CD14-positive monocyte (primary cell): ENCODE data around the gene LACC1. TPM values are rescaled to one million over a fixed set of nuclear protein-coding genes. Genes with fewer than 3 reads are reported as not detected.

Source experiments
- DNase-seq, 3 donors: peaks; one replicate each; pipeline ENCODE4 v3.0.0-alpha.2; 2011 to 2022
- H2AFZ ChIP-seq: 2 replicates; pipeline ENCODE4 v1.6.0; 2012; ENCODE audit warnings: mild to moderate bottlenecking, low read depth, low read length, inconsistent platforms; ENCODE audit not compliant: insufficient read depth, poor library complexity, severe bottlenecking
- H3K27ac ChIP-seq, 2 donors: 1 replicate in 1 of 2; 2 replicates in 1 of 2; pipeline ENCODE4 v1.5.1; 2012 to 2013; ENCODE audit warnings: low read length in 2 of 2, control low read depth in 1 of 2, inconsistent platforms in 1 of 2, low read depth in 1 of 2, mild to moderate bottlenecking in 1 of 2
- H3K27me3 ChIP-seq, 2 donors: one replicate each; pipeline versions ENCODE4 v1.6.0 to v1.6.1; 2011 to 2013; ENCODE audit warnings: low read length in 2 of 2; ENCODE audit not compliant: control insufficient read depth in 2 of 2, insufficient read depth in 2 of 2
- H3K36me3 ChIP-seq, 2 donors: replicated peaks in 1 of 2; 1 replicate in 1 of 2; 2 replicates in 1 of 2; pipeline versions ENCODE4 v1.5.1 to v1.6.1; 2012 to 2013; ENCODE audit warnings: low read length in 2 of 2, control low read depth in 1 of 2, inconsistent platforms in 1 of 2, mild to moderate bottlenecking in 1 of 2; ENCODE audit not compliant: insufficient read depth in 2 of 2, control insufficient read depth in 1 of 2
- H3K4me1 ChIP-seq, 2 donors: 1 replicate in 1 of 2; 2 replicates in 1 of 2; pipeline versions ENCODE4 v1.5.1 to v1.6.1; 2012 to 2013; ENCODE audit warnings: low read length in 2 of 2, control low read depth in 1 of 2, inconsistent platforms in 1 of 2, mild to moderate bottlenecking in 1 of 2, moderate library complexity in 1 of 2; ENCODE audit not compliant: insufficient read depth in 2 of 2, control insufficient read depth in 1 of 2
- H3K4me2 ChIP-seq: replicated peaks from 2 replicates; pipeline ENCODE3; 2012; ENCODE audit warnings: low read length, moderate library complexity, mild to moderate bottlenecking; ENCODE audit not compliant: poor library complexity, severe bottlenecking; ENCODE audit errors: extremely low read depth
- H3K4me3 ChIP-seq, 3 experiments: fragments of 200-600 bp in 1 of 3; sonication (generic) in 1 of 3; replicated peaks in 1 of 3; 1 replicate in 2 of 3; 2 replicates in 1 of 3; pipeline ENCODE4 v1.5.1; 2011 to 2013; ENCODE audit warnings: low read length in 3 of 3, mild to moderate bottlenecking in 3 of 3, control low read depth in 2 of 3, low read depth in 2 of 3, inconsistent platforms in 1 of 3, moderate library complexity in 1 of 3
- H3K79me2 ChIP-seq: 2 replicates; pipeline ENCODE4 v1.6.0; 2012; ENCODE audit warnings: mild to moderate bottlenecking, control low read depth, inconsistent platforms, low read length, moderate library complexity; ENCODE audit not compliant: insufficient read depth
- H3K9ac ChIP-seq: 2 replicates; pipeline ENCODE4 v1.6.0; 2017; ENCODE audit warnings: low read length, mild to moderate bottlenecking; ENCODE audit not compliant: insufficient read depth, poor library complexity, severe bottlenecking
- H3K9me3 ChIP-seq, 2 donors: replicated peaks in 1 of 2; 1 replicate in 1 of 2; 2 replicates in 1 of 2; pipeline versions ENCODE4 v1.5.1 to v1.6.1; 2012 to 2013; ENCODE audit warnings: low read length in 2 of 2, control low read depth in 1 of 2; ENCODE audit not compliant: control insufficient read depth in 1 of 2, insufficient read depth in 1 of 2
- H4K20me1 ChIP-seq: 2 replicates; pipeline ENCODE4 v1.6.0; 2012; ENCODE audit warnings: mild to moderate bottlenecking, low read length, control low read depth, moderate library complexity; ENCODE audit not compliant: insufficient read depth
- H3K27ac Mint-ChIP-seq, 7 donors: one replicate each; pipeline ENCODE4 v1.8.0; 2020; ENCODE audit warnings: mild to moderate bottlenecking in 7 of 7, mixed read lengths in 7 of 7, moderate library complexity in 6 of 7, inconsistent platforms in 2 of 7
- H3K27me3 Mint-ChIP-seq, 3 donors: one replicate each; pipeline ENCODE4 v1.8.0; 2021 to 2022; ENCODE audit warnings: low read depth in 3 of 3, mild to moderate bottlenecking in 3 of 3, mixed read lengths in 3 of 3, moderate library complexity in 3 of 3, inconsistent platforms in 1 of 3
- H3K36me3 Mint-ChIP-seq, 2 donors: one replicate each; pipeline ENCODE4 v1.8.0; 2020; ENCODE audit warnings: mixed read lengths in 2 of 2, inconsistent platforms in 1 of 2, mild to moderate bottlenecking in 1 of 2
- H3K4me1 Mint-ChIP-seq: one replicate; pipeline ENCODE4 v1.8.0; 2020; ENCODE audit warnings: mild to moderate bottlenecking, mixed read lengths
- H3K4me3 Mint-ChIP-seq, 2 donors: one replicate each; pipeline ENCODE4 v1.8.0; 2020; ENCODE audit warnings: mild to moderate bottlenecking in 2 of 2, mixed read lengths in 2 of 2, moderate library complexity in 1 of 2
- H3K9me3 Mint-ChIP-seq, 7 donors: one replicate each; pipeline ENCODE4 v1.8.0; 2020 to 2022; ENCODE audit warnings: mixed read lengths in 7 of 7, mild to moderate bottlenecking in 6 of 7, moderate library complexity in 6 of 7, inconsistent platforms in 2 of 7
- CTCF ChIP-seq: fragments of 200-600 bp; IDR thresholded peaks from one replicate; pipeline ENCODE4 v1.8.0; 2022; ENCODE audit warnings: antibody characterized with exemption, mild to moderate bottlenecking
- WGBS: methylation state at CpG from one replicate; pipeline ENCODE4 v1.1.5; 2013; ENCODE audit warnings: missing lambda C conversion rate; ENCODE audit not compliant: insufficient coverage; 5-methylcytosine and 5-hydroxymethylcytosine counted together
- intact Hi-C, 2 donors: fragments of 100-400 bp; cut with micrococcal nuclease; formaldehyde crosslinking; loops; one replicate each; pipeline versions ENCODE4 v1.15.0 to v1.15.1; 2023
- polyA plus RNA-seq, 3 donors: library from polyadenylated mRNA; depleted of rRNA in 1 of 3; unstranded in 2 of 3; stranded (reverse) in 1 of 3; fragments of 300-500 nt in 2 of 3; fragments of >200 nt in 1 of 3; fragmentation: Illumina TruSeq in 2 of 3; gene quantifications; 1 replicate in 2 of 3; 2 replicates in 1 of 3; pipeline ENCODE4 v1.2.3, GENCODE V29; 2012 to 2021

The LACC1 gene
- polyA plus RNA-seq, 3 donors = 2.6 to 7.7 (median 5.9) TPM

GRCh38 chr13:43915451-43915850, 35.7 kb downstream of the LACC1 start:
- H3K4me3 ChIP-seq = no peak overlapping the region
- Mint-ChIP-seq H3K36me3 (peaks cover 0 to 6% of the 10 kb centered on the region in 2 donors), H3K4me3 (peak overlapping the region in 1 of 2 donors; percentile 67), H3K27me3 (peaks cover 81 to 92% (median 83%) of the 10 kb centered on the region in 3 donors), H3K4me1 (peaks cover 6% of the 10 kb centered on the region), H3K9me3 (peaks cover 0 to 6% (median 3%) of the 10 kb centered on the region in 7 donors), H3K27ac (no peak overlapping the region)
- WGBS = no CpG with 5 or more reads among the region's 6 CpGs
- H3K27me3 ChIP-seq = peaks cover 92 to 99% of the 10 kb centered on the region in 2 donors
- H3K36me3 ChIP-seq = no peaks in the 10 kb centered on the region
- H4K20me1 ChIP-seq = no peaks in the 10 kb centered on the region
- H2AFZ ChIP-seq = no peak overlapping the region
- H3K79me2 ChIP-seq = no peaks in the 10 kb centered on the region
- no peak overlapping the region for H3K9ac ChIP-seq
- H3K4me1 ChIP-seq = no peaks in the 10 kb centered on the region
- H3K9me3 ChIP-seq = peaks cover 0 to 7% of the 10 kb centered on the region in 2 donors
- no peak for TF ChIP-seq CTCF
- DNase-seq = no peak
- no peak overlapping the region for H3K4me2 ChIP-seq
- no peak overlapping the region for H3K27ac ChIP-seq
- intact Hi-C loops = loop anchor here (10.0 kb wide), 2 partner anchors 129 to 139 kb away; no protein-coding TSS in a partner anchor

GRCh38 chr13:43916828-43917227, 37.1 kb downstream of the LACC1 start:
- H3K9ac ChIP-seq = no peak overlapping the region

More at GRCh38 chr13:43916828-43917227, 37.1 kb downstream of the LACC1 start:
- H3K79me2 ChIP-seq = no peaks in the 10 kb centered on the region
- no peaks in the 10 kb centered on the region for H3K4me1 Mint-ChIP-seq
- H3K36me3 ChIP-seq = no peaks in the 10 kb centered on the region
- no peaks in the 10 kb centered on the region for H4K20me1 ChIP-seq
- H3K36me3 Mint-ChIP-seq = peaks cover 0 to 4% of the 10 kb centered on the region in 2 donors
- H3K27me3 Mint-ChIP-seq = peaks cover 85 to 93% (median 86%) of the 10 kb centered on the region in 3 donors
- no peak overlapping the region for H3K27ac Mint-ChIP-seq
- H3K4me3 Mint-ChIP-seq = peak overlapping the region in 1 of 2 donors; percentile 67
- peaks cover 0 to 4% (median 2%) of the 10 kb centered on the region in 7 donors for H3K9me3 Mint-ChIP-seq
- intact Hi-C loops = loop anchor here (10.0 kb wide), 2 partner anchors 128 to 138 kb away; no protein-coding TSS in a partner anchor
- no peak overlapping the region for H2AFZ ChIP-seq
- peaks cover 97 to 99% of the 10 kb centered on the region in 2 donors for H3K27me3 ChIP-seq
- no peaks in the 10 kb centered on the region for H3K4me1 ChIP-seq
- no peak overlapping the region for H3K27ac ChIP-seq
- no peak overlapping the region for H3K4me2 ChIP-seq
- TF ChIP-seq CTCF = no peak
- H3K9me3 ChIP-seq = peaks cover 0 to 7% of the 10 kb centered on the region in 2 donors
- DNase-seq = no peak
- WGBS = 80% methylated on average over 2 of the region's 2 CpGs
- H3K4me3 ChIP-seq = no peak overlapping the region
